HepG2 (cell line): ENCODE data around the gene NAV2. TPM values are rescaled to one million over a fixed set of nuclear protein-coding genes. Genes with fewer than 3 reads are reported as not detected.
A peak's percentile ranks its signal among the peaks of the same experiment; 100 is the strongest.

Source experiments
- CENPT ChIP-seq: sonication (generic); formaldehyde crosslinking; IDR thresholded peaks from 2 replicates; pipeline ENCODE4 v1.8.0; 2022; ENCODE audit warnings: low read depth, mild to moderate bottlenecking, moderate library complexity, missing genetic modification reagents
- ESRRA ChIP-seq: sonication (generic); formaldehyde crosslinking; IDR thresholded peaks from 2 replicates; pipeline ENCODE4 v1.5.1; 2020; ENCODE audit warnings: mild to moderate bottlenecking, low read depth, missing genetic modification reagents
- HOMEZ ChIP-seq: IDR thresholded peaks from 2 replicates; pipeline ENCODE4 v1.6.1; 2016; ENCODE audit warnings: low read depth
- MTA1 ChIP-seq: sonication (generic); formaldehyde crosslinking; IDR thresholded peaks from 2 replicates; pipeline ENCODE4 v1.4.0; 2020; ENCODE audit warnings: missing genetic modification reagents, mild to moderate bottlenecking, borderline replicate concordance
- MYC ChIP-seq: sonication (generic); formaldehyde crosslinking; IDR thresholded peaks from 2 replicates; pipeline ENCODE4 v1.9.0; 2021; ENCODE audit warnings: missing genetic modification reagents, borderline replicate concordance
- POGK ChIP-seq: sonication (generic); formaldehyde crosslinking; conservative IDR thresholded peaks from 2 replicates; pipeline ENCODE4 v1.8.0; 2022; ENCODE audit warnings: mild to moderate bottlenecking, moderate library complexity, missing genetic modification reagents
- POLR2AphosphoS5 ChIP-seq: IDR thresholded peaks from 2 replicates; pipeline ENCODE4 v1.6.1; 2012; ENCODE audit warnings: low read depth, low read length
- TCF7L2 ChIP-seq: IDR thresholded peaks from 2 replicates; pipeline ENCODE4 v1.6.1; 2011; ENCODE audit warnings: mild to moderate bottlenecking, low read depth, low read length, moderate library complexity
- ZFY ChIP-seq: sonication (generic); formaldehyde crosslinking; IDR thresholded peaks from 2 replicates; pipeline ENCODE4 v1.4.0; 2020; ENCODE audit warnings: missing genetic modification reagents
- ZKSCAN8 ChIP-seq: IDR thresholded peaks from 2 replicates; pipeline ENCODE4 v1.6.1; 2016; ENCODE audit warnings: borderline replicate concordance, missing genetic modification reagents, missing compliant biosample characterization
- ZNF691 ChIP-seq: sonication (generic); formaldehyde crosslinking; IDR thresholded peaks from 2 replicates; pipeline ENCODE4 v1.4.0; 2020; ENCODE audit warnings: missing genetic modification reagents, low read depth, mild to moderate bottlenecking, borderline replicate concordance
- ZNF709 ChIP-seq: sonication (generic); formaldehyde crosslinking; IDR thresholded peaks from 2 replicates; pipeline ENCODE4 v1.5.0; 2020; ENCODE audit warnings: mild to moderate bottlenecking, missing genetic modification reagents
- ZSCAN22 ChIP-seq: sonication (generic); formaldehyde crosslinking; IDR thresholded peaks from 2 replicates; pipeline ENCODE4 v1.4.0; 2020; ENCODE audit warnings: mild to moderate bottlenecking, missing genetic modification reagents
- ZSCAN5A ChIP-seq: sonication (generic); formaldehyde crosslinking; IDR thresholded peaks from 2 replicates; pipeline ENCODE4 v1.8.0; 2022; ENCODE audit warnings: mild to moderate bottlenecking, missing genetic modification reagents, borderline replicate concordance
- polyA plus RNA-seq, 8 experiments: library from polyadenylated mRNA; depleted of rRNA in 3 of 8; stranded (reverse) in 7 of 8; unstranded in 1 of 8; fragments of >200 nt; fragmentation: Illumina TruSeq in 4 of 8; extraction: Trizol in 4 of 8; gene quantifications; 2 replicates each; pipeline versions ENCODE4 v1.2.1 to v1.2.3, GENCODE V29; 2011 to 2016; ENCODE audit warnings: low read depth in 4 of 8, missing spikeins in 1 of 8, mixed read lengths in 1 of 8; ENCODE audit not compliant: insufficient read depth in 1 of 8
- total RNA-seq, 5 experiments: library from RNA; depleted of rRNA; stranded (reverse); fragments of >200 nt; fragmentation: Illumina TruSeq; extraction: Trizol; gene quantifications; 2 replicates each; pipeline ENCODE4 v1.2.3, GENCODE V29; 2016; ENCODE audit warnings: low read depth in 1 of 5
- TF ChIP-seq, protein P1 (sequence below): sonication (generic); formaldehyde crosslinking; IDR thresholded peaks from 2 replicates; pipeline ENCODE4 v1.8.1; 2023; ENCODE audit warnings: mild to moderate bottlenecking, moderate library complexity, missing genetic modification reagents
- TF ChIP-seq, protein P2 (sequence below): sonication (generic); formaldehyde crosslinking; conservative IDR thresholded peaks from 2 replicates; pipeline ENCODE4 v1.4.0; 2020; ENCODE audit warnings: missing genetic modification reagents

Gene NAV2
- total and polyA plus RNA-seq, 2 of the 13 experiments (the other 11 are each of a cell fraction or from before 2014, with no cell fraction given) = 9.3 to 34.6 TPM

GRCh38 chr11:19712281-19713195 lies at the start of gene NAV2 (continued):
- TF ChIP-seq, protein P1, sequence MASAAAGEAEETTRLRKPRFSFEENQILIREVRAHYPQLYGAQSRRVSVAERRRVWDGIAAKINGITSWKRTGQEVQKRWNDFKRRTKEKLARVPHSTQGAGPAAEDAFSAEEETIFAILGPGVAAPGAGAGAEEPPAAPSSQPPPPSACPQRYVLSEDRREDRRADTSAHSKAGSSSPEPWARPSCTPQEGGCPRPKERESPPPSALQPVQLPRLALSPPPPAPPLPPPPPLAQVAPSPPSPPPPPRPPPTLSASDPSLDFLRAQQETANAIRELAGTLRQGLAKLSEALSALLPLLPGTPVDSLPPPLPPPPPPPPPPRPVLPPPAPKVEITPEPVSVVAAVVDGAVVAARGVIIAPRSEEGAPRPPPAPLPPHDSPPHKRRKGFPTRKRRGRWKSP (CRISPR knock-in tag) = peak; percentile 82
- no peak for TF ChIP-seq ZSCAN22 (CRISPR knock-in tag)
- peak; percentile 81 for TF ChIP-seq POGK (CRISPR knock-in tag)
- TF ChIP-seq ZSCAN5A = no peak
- no peak for TF ChIP-seq MTA1 (CRISPR knock-in tag)
- no peak for TF ChIP-seq CENPT (CRISPR knock-in tag)
- no peak for TF ChIP-seq ESRRA
- TF ChIP-seq ZNF709 (CRISPR knock-in tag) = 0 out of 2 replicates have a peak, but pooled peaks have one; percentile 47
- peak; percentile 53; the same call in 1 of the 2 replicates for TF ChIP-seq ZFY
- TF ChIP-seq ZKSCAN8 (CRISPR knock-in tag) = no peak
- TF ChIP-seq MYC (CRISPR knock-in tag) = no peak
- no peak for TF ChIP-seq POLR2AphosphoS5
- TF ChIP-seq HOMEZ = no peak
- TF ChIP-seq ZNF691 (CRISPR knock-in tag) = no peak
- TF ChIP-seq TCF7L2 = no peak
- TF ChIP-seq, protein P2, sequence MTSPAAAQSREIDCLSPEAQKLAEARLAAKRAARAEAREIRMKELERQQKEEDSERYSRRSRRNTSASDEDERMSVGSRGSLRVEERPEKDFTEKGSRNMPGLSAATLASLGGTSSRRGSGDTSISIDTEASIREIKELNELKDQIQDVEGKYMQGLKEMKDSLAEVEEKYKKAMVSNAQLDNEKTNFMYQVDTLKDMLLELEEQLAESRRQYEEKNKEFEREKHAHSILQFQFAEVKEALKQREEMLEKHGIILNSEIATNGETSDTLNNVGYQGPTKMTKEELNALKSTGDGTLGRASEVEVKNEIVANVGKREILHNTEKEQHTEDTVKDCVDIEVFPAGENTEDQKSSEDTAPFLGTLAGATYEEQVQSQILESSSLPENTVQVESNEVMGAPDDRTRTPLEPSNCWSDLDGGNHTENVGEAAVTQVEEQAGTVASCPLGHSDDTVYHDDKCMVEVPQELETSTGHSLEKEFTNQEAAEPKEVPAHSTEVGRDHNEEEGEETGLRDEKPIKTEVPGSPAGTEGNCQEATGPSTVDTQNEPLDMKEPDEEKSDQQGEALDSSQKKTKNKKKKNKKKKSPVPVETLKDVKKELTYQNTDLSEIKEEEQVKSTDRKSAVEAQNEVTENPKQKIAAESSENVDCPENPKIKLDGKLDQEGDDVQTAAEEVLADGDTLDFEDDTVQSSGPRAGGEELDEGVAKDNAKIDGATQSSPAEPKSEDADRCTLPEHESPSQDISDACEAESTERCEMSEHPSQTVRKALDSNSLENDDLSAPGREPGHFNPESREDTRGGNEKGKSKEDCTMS (CRISPR knock-in tag) = no peak
